Esophagus mucosa (tissue), 1 donor: ENCODE data around the gene LRRC18. TPM values are rescaled to one million over a fixed set of nuclear protein-coding genes. Genes with fewer than 3 reads are reported as not detected.

Source experiments
- ATAC-seq: fragments of 200-7000 bp; cut with Tn5 transposase; one replicate; pipeline ENCODE4 v1.9.1; 2020
- total RNA-seq: library from RNA; stranded (reverse); gene quantifications from one replicate; pipeline ENCODE4 v1.2.4, GENCODE V29; 2023
- donor health status: DM: yes; HTN: yes; CAD: no.

The LRRC18 gene
- total RNA-seq, 1 donor from 2014 or later: not detected

- ATAC-seq: no peak
Observed at GRCh38 chr10:48905311-48905710, 34.3 kb downstream of the LRRC18 start.

GRCh38 chr10:48904861-48905260 lies 34.8 kb downstream of the LRRC18 start:
- ATAC-seq: no peak

- no peak for ATAC-seq
Observed at GRCh38 chr10:48903151-48903550, 36.5 kb downstream of the LRRC18 start.

GRCh38 chr10:48902096-48902495 lies 37.5 kb downstream of the LRRC18 start:
- ATAC-seq: no peak

GRCh38 chr10:48901319-48901718 lies 38.3 kb downstream of the LRRC18 start:
- ATAC-seq: no peak

GRCh38 chr10:48900371-48900801 lies 39.3 kb downstream of the LRRC18 start:
- no peak for ATAC-seq

GRCh38 chr10:48899781-48900180 lies 39.9 kb downstream of the LRRC18 start:
- ATAC-seq: no peak

GRCh38 chr10:48898426-48898825 lies 41.2 kb downstream of the LRRC18 start:
- no peak for ATAC-seq

- no peak for ATAC-seq
Observed at GRCh38 chr10:48897441-48897790, 42.2 kb downstream of the LRRC18 start.

GRCh38 chr10:48896756-48897440 lies 42.7 kb downstream of the LRRC18 start:
- ATAC-seq: no peak

- no peak for ATAC-seq
Observed at GRCh38 chr10:48895803-48896195, 43.8 kb downstream of the LRRC18 start.

- no peak for ATAC-seq
Observed at GRCh38 chr10:48894911-48895802, 44.5 kb downstream of the LRRC18 start.

GRCh38 chr10:48890888-48891850 lies 48.5 kb downstream of the LRRC18 start:
- ATAC-seq: no peak

- no peak for ATAC-seq
Observed at GRCh38 chr10:48887982-48888381, 51.7 kb downstream of the LRRC18 start.

GRCh38 chr10:48885376-48885775 lies 54.3 kb downstream of the LRRC18 start:
- no peak for ATAC-seq

- no peak for ATAC-seq
Observed at GRCh38 chr10:48884179-48885045, 55.2 kb downstream of the LRRC18 start.

- ATAC-seq: no peak
Observed at GRCh38 chr10:48883701-48884100, 55.9 kb downstream of the LRRC18 start.

- no peak for ATAC-seq
Observed at GRCh38 chr10:48882881-48883280, 56.8 kb downstream of the LRRC18 start.

- ATAC-seq: no peak
Observed at GRCh38 chr10:48881937-48882336, 57.7 kb downstream of the LRRC18 start.

- ATAC-seq: no peak
Observed at GRCh38 chr10:48880016-48880705, 59.5 kb downstream of the LRRC18 start.

GRCh38 chr10:48879451-48879850 lies 60.2 kb downstream of the LRRC18 start:
- ATAC-seq: no peak
